Neural cell (in vitro differentiated cells): ENCODE results near the gene TAX1BP3. TPM values are rescaled to one million over a fixed set of nuclear protein-coding genes. Genes with fewer than 3 reads are reported as not detected.

Experiments
- H2AFZ ChIP-seq: fragments of 200-600, 300-800 bp; sonication (generic), shearing (Covaris generic); 2 replicates; pipeline ENCODE4 v1.6.0; 2014; ENCODE audit warnings: low read depth, mild to moderate bottlenecking, antibody characterized with exemption, low read length, moderate library complexity
- H3F3A ChIP-seq: fragments of 200-600 bp; shearing (Covaris generic); 2 replicates; pipeline ENCODE4 v1.6.1; 2016; ENCODE audit warnings: mild to moderate bottlenecking, moderate library complexity, mixed read lengths, antibody characterized with exemption, low read length; ENCODE audit not compliant: insufficient read depth, poor library complexity, severe bottlenecking
- H3K27ac ChIP-seq: fragments of 200-600, 300-800 bp; sonication (generic), shearing (Covaris generic); 2 replicates; pipeline ENCODE4 v1.5.1; 2014; ENCODE audit warnings: mild to moderate bottlenecking, low read length, moderate library complexity
- H3K27me3 ChIP-seq: fragments of 300-800, 200-600 bp; sonication (generic), shearing (Covaris generic); 2 replicates; pipeline ENCODE4 v1.6.0; 2014; ENCODE audit warnings: mild to moderate bottlenecking, low read depth, low read length, moderate library complexity; ENCODE audit not compliant: insufficient read depth
- H3K36me3 ChIP-seq: fragments of 300-800, 200-600 bp; sonication (generic), shearing (Covaris generic); 2 replicates; pipeline ENCODE4 v1.5.1; 2014; ENCODE audit warnings: mild to moderate bottlenecking, antibody characterized with exemption, low read length, moderate library complexity; ENCODE audit not compliant: insufficient read depth
- H3K4me2 ChIP-seq: fragments of 300-800, 200-600 bp; sonication (generic), shearing (Covaris generic); 2 replicates; pipeline ENCODE4 v1.6.0; 2014; ENCODE audit warnings: mild to moderate bottlenecking, low read length
- H3K4me3 ChIP-seq: fragments of 300-800, 200-600 bp; sonication (generic), shearing (Covaris generic); 2 replicates; pipeline ENCODE4 v1.5.1; 2014; ENCODE audit warnings: mild to moderate bottlenecking, low read length, moderate library complexity
- H3K79me2 ChIP-seq: fragments of 200-600 bp; shearing (Covaris generic); replicated peaks from 2 replicates; pipeline ENCODE4 v1.6.0; 2014; ENCODE audit warnings: mild to moderate bottlenecking, low read length, moderate library complexity; ENCODE audit not compliant: insufficient read depth
- H3K9ac ChIP-seq: fragments of 300-800, 200-600 bp; sonication (generic), shearing (Covaris generic); 2 replicates; pipeline ENCODE4 v1.6.1; 2016; ENCODE audit warnings: mild to moderate bottlenecking, low read length, mixed read lengths
- H3K9me2 ChIP-seq: fragments of 200-600 bp; shearing (Covaris generic); 2 replicates; pipeline ENCODE4 v1.6.1; 2016; ENCODE audit warnings: mild to moderate bottlenecking, low read length, mixed read lengths; ENCODE audit not compliant: insufficient read depth
- H3K9me3 ChIP-seq: fragments of 200-600, 300-800 bp; sonication (generic), shearing (Covaris generic); 2 replicates; pipeline ENCODE4 v1.6.1; 2016; ENCODE audit warnings: mild to moderate bottlenecking, mixed run types, low read length, moderate library complexity, mixed read lengths
- H4K20me1 ChIP-seq: fragments of 200-600 bp; shearing (Covaris generic); 2 replicates; pipeline ENCODE4 v1.6.1; 2016; ENCODE audit warnings: mild to moderate bottlenecking, mixed run types; ENCODE audit not compliant: insufficient read depth
- CTCF ChIP-seq: fragments of 450-650 bp; IDR thresholded peaks from 2 replicates; pipeline ENCODE4 v1.5.1; 2014; ENCODE audit warnings: antibody characterized with exemption, mild to moderate bottlenecking, moderate library complexity; ENCODE audit not compliant: poor library complexity, severe bottlenecking
- EP300 ChIP-seq: fragments of 450-650 bp; conservative IDR thresholded peaks from 2 replicates; pipeline ENCODE4 v1.6.1; 2014; ENCODE audit warnings: antibody characterized with exemption, mild to moderate bottlenecking, moderate library complexity; ENCODE audit not compliant: poor library complexity, severe bottlenecking
- EZH2 ChIP-seq: fragments of 200-600, 300-800 bp; shearing (Covaris generic), sonication (generic); IDR thresholded peaks from 2 replicates; pipeline ENCODE4 v1.6.1; 2014; ENCODE audit warnings: antibody characterized with exemption, low read length, borderline replicate concordance, mild to moderate bottlenecking; ENCODE audit not compliant: insufficient read depth, poor library complexity, severe bottlenecking
- MXI1 ChIP-seq: fragments of 450-650 bp; conservative IDR thresholded peaks from 2 replicates; pipeline ENCODE4 v1.6.1; 2014; ENCODE audit warnings: antibody characterized with exemption, mild to moderate bottlenecking; ENCODE audit not compliant: poor library complexity, severe bottlenecking
- POLR2AphosphoS5 ChIP-seq: IDR thresholded peaks from 2 replicates; pipeline ENCODE4 v1.6.1; 2012
- RAD21 ChIP-seq: fragments of 450-650 bp; conservative IDR thresholded peaks from 2 replicates; pipeline ENCODE4 v1.6.1; 2014; ENCODE audit warnings: antibody characterized with exemption, mild to moderate bottlenecking, moderate library complexity
- REST ChIP-seq: IDR thresholded peaks from 2 replicates; pipeline ENCODE4 v1.6.1; 2012; ENCODE audit warnings: borderline replicate concordance
- SMC3 ChIP-seq: fragments of 450-650 bp; conservative IDR thresholded peaks from 2 replicates; pipeline ENCODE4 v1.6.1; 2014; ENCODE audit warnings: antibody characterized with exemption, mild to moderate bottlenecking, moderate library complexity; ENCODE audit not compliant: poor library complexity
- TAF1 ChIP-seq: IDR thresholded peaks from 2 replicates; pipeline ENCODE4 v1.6.1; 2012; ENCODE audit warnings: low read depth
- polyA plus RNA-seq: library from polyadenylated mRNA; depleted of rRNA; stranded (reverse); fragments of >200 nt; gene quantifications from 2 replicates; pipeline ENCODE4 v1.2.3, GENCODE V29; 2014

The TAX1BP3 gene
- polyA plus RNA-seq, 1 donor from 2014 or later = 79.2 TPM

- H3F3A ChIP-seq = no peaks in the 10 kb centered on the region
- no peak overlapping the region for H3K27ac ChIP-seq
- H3K79me2 ChIP-seq = no peaks in the 10 kb centered on the region
- H3K4me3 ChIP-seq = no peak overlapping the region
- H3K36me3 ChIP-seq = no peaks in the 10 kb centered on the region
- TF ChIP-seq MXI1 = no peak
- no peak for TF ChIP-seq SMC3
- TF ChIP-seq TAF1 = no peak
- TF ChIP-seq POLR2AphosphoS5 = no peak
- no peak for TF ChIP-seq EZH2
- TF ChIP-seq CTCF = no peak
- TF ChIP-seq REST = no peak
- no peak for TF ChIP-seq EP300
- TF ChIP-seq RAD21 = no peak
- H3K27me3 ChIP-seq = peaks cover 9% of the 10 kb centered on the region
- no peak overlapping the region for H3K9ac ChIP-seq
- H3K4me2 ChIP-seq = no peak overlapping the region
- no peaks in the 10 kb centered on the region for H3K9me3 ChIP-seq
- no peaks in the 10 kb centered on the region for H4K20me1 ChIP-seq
- H2AFZ ChIP-seq = no peak overlapping the region
- no peaks in the 10 kb centered on the region for H3K9me2 ChIP-seq
These were observed 21.8 kb upstream of the TAX1BP3 start for GRCh38 chr17:3690094-3690715.

GRCh38 chr17:3689262-3690093, 21.1 kb upstream of the TAX1BP3 start:
- no peaks in the 10 kb centered on the region for H3K36me3 ChIP-seq
- H3K4me2 ChIP-seq = no peak overlapping the region
- peaks cover 1% of the 10 kb centered on the region for H3K27me3 ChIP-seq
- H3K9me2 ChIP-seq = no peaks in the 10 kb centered on the region
- no peak overlapping the region for H2AFZ ChIP-seq
- H3K27ac ChIP-seq = no peak overlapping the region
- H4K20me1 ChIP-seq = no peaks in the 10 kb centered on the region
- no peaks in the 10 kb centered on the region for H3K9me3 ChIP-seq
- TF ChIP-seq TAF1 = no peak
- TF ChIP-seq CTCF = no peak
- no peak for TF ChIP-seq REST
- TF ChIP-seq SMC3 = no peak
- no peak for TF ChIP-seq MXI1
- TF ChIP-seq RAD21 = no peak
- no peak for TF ChIP-seq EP300
- no peak for TF ChIP-seq EZH2
- TF ChIP-seq POLR2AphosphoS5 = no peak
- H3K79me2 ChIP-seq = no peaks in the 10 kb centered on the region
- no peaks in the 10 kb centered on the region for H3F3A ChIP-seq
- no peak overlapping the region for H3K4me3 ChIP-seq
- H3K9ac ChIP-seq = no peak overlapping the region
